Stimulated activated CD4-positive, alpha-beta T cell treated with anti-CD3 and anti-CD28 coated beads, Interleukin-4, amount 100 ng/mL, for 4 hours (primary cell): Measurements from ENCODE around the gene STX5.
A peak's percentile ranks its signal among the peaks of the same experiment; 100 is the strongest.
"Not testable (repeated sequence)": the region's sequence is repeated elsewhere in the genome, so short reads cannot be mapped to it uniquely, and the experiment has no call there.

Experiments
- DNase-seq, 2 experiments: peaks; one replicate each; pipeline ENCODE4 v3.0.0-alpha.2; 2020

The STX5 gene

DNA sequence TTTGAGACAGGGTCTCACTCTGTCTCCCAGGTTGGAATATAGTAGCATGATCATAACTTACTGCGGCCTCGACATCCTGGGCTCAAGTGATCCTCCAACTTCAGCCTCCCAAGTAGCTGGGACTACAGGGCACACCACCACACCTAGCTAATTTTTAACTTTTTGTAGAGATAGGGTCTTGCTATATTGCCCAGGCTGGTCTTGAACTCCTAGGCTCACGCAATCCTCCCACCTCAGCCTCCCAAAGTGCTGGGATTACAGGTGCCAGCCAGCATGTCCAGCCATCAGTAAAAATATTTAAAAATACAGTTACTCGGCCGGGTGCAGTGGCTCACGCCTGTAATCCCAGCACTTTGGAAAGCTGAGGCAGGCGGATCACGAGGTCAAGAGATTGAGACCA, 3.7 kb downstream of the STX5 start:
- not testable (repeated sequence) for DNase-seq

DNA sequence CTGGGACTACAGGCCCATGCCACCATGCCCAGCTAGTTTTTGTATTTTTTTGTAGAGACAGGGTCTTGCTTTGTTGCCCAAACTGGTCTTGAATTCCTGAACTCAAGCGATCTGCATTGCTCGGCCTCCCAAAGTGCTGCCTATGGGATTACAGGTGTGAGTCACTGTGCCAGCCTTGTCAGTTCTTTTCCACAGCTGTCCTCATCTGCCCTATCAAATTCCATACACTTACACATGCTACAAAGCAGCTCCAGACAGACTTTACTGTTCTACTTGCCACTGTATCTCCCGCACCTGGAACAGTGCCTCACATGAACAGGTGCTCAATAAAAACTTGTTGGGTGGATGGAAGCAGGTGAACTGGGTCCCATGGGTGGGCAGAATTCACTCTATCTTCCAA, 8.2 kb downstream of the STX5 start:
- no peak for DNase-seq

GRCh38 chr11:62817129-62817528, 14.7 kb downstream of the STX5 start:
- DNase-seq: no peak

GRCh38 chr11:62816557-62816956, 15.3 kb downstream of the STX5 start:
- DNase-seq: no peak

GRCh38 chr11:62811659-62812058, 20.2 kb downstream of the STX5 start:
- DNase-seq: no peak

DNA sequence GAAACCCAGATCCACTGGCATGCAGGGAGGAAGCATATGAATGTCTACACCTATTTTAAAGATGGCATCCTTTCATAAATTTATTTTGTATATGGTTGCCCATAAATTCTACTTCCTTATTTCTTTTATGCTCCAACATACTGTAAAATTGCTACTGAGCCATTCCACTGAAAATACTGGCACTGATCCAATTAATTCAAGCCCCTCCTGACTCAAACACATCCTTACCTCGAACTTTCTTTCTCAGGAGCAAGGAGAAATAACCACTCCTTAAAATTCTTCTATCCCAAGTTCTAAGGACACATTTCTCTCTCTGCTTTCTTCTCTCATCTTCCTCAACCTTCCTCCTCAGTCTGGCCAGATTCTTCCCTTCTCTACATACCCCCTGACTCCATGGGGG, 21.1 kb downstream of the STX5 start:
- no peak for DNase-seq

DNA sequence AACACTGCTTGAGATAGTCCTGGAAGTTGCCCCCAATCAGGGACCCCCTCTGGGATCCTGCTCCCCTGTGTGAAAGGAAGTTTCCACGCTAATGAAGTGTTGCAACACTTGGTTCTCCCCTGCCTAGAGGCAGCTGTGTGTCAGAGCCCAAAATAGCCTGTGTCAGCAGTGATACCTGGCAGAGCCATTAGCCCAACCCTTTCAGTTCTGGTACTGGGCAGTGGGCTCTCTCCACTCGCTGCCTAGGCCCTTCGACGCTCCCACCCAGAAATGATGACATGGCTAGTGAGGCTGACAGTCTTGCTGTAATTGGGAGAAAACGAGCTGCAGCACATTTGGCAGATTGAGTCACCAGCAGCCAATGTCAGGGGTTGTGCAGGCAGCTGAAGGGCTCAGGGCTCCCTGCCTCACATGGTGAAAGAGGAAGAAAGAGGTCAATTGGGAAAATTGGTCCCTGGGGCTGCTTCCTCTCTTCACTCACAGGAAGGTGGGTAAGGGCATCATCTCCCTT, 25.2 kb downstream of the STX5 start:
- DNase-seq: no peak

DNA sequence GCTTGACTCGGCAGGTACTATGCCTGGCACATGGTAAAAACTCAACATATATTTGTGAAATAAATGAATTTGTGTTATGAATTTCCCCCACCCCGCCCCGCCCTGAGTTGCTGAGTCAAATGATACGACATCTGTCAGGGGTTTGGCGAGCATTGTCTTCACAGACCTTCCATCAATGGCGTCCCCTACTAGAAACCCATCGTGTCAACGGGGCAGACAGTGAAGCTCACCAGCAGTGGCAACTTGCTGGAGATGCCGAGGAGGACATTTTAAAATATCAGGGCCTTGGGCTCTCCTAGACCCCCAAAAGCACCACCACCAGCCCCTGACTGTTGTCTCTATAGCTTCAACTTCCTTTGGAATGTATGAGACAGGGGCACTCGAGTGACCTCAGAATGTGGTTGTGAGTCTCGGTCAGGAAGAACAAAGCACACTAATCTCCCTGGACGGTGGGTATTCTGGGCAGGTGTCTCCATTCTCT, 25.9 kb downstream of the STX5 start:
- peak; percentile 13 to 16 for DNase-seq

- peak; percentile 92 to 97 for DNase-seq
Observed at GRCh38 chr11:62805076-62805892, 26.6 kb downstream of the STX5 start, which contains the start of gene NXF1. NXF1 (minus strand) TSS chr11:62805440; CDS start chr11:62805356, 84 bp downstream.

- no peak for DNase-seq
Observed at GRCh38 chr11:62804310-62805075, 27.4 kb downstream of the STX5 start.

DNA sequence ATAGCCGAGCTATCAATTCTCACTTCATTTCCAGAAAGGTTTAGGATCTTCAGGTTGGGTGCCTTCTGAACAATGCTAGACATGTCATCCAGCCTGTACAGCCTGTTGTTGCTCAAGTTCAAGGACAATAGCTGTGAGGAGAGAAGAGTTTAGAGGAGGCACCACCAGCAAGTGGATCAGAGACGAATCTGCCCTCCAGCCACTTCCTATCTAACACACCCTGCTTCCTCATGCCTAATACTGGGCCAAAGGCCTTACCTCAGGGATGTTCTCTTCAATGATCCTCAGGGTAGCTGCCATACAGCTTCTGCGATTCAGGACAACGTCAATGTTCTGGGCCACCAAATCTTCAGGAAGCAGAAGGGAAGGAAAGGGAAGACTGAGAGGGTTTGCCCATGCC, 30.8 kb downstream of the STX5 start:
- DNase-seq: no peak

GRCh38 chr11:62799486-62799885, 32.4 kb downstream of the STX5 start:
- DNase-seq: no peak

- DNase-seq: no peak
Observed at GRCh38 chr11:62796281-62796680, 35.6 kb downstream of the STX5 start.

DNA sequence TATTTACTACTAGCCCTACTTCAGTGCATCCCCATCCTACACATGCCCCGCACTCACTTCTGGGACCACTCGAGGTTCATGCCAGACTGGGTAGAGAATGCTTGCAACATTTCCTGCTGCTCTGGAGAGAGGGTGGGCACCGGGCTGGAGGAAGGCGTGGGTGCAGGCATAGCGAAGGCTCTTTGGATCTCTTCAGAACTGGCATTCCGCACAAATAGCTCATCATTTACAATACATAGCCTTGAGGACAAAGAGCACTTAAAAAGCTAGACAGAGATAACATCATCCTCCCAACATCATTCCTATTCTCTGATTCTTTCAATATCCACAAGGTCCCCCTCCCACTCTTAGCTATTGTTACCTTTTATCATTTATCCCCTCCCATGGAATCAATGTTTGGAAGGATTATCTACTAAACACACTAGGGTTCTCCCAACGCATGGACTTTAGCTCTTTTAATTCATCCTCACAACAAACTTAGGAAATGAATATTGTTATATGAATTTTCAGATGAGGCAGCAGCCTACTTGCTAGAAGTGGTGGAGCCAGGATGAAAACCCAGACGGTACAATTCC, 37.6 kb downstream of the STX5 start:
- DNase-seq: no peak

DNA sequence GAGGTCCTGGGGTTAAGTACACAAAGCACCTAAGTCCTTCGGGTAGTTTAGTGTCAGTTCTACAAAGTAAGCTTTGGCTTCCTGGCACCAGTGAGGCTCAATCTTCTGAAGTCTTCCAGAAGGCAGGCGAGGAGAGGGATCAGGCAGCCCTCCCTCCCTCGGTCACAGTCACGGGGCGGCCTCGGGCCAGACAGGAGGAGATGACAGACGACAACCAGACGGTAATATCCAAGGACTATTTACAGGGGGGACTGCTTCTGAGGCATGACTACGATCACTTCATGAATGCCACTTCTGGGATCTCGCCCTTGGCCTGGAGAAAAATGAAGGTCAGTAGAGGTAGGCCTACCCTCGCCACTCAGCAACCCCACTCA, 39.7 kb downstream of the STX5 start:
- no peak for DNase-seq

- peak; percentile 87 to 91 for DNase-seq
Observed at GRCh38 chr11:62791501-62792201, 40.2 kb downstream of the STX5 start, which contains the start of gene TMEM223. TMEM223 (minus strand) TSS chr11:62792006; CDS start chr11:62791994, 12 bp downstream.

DNA sequence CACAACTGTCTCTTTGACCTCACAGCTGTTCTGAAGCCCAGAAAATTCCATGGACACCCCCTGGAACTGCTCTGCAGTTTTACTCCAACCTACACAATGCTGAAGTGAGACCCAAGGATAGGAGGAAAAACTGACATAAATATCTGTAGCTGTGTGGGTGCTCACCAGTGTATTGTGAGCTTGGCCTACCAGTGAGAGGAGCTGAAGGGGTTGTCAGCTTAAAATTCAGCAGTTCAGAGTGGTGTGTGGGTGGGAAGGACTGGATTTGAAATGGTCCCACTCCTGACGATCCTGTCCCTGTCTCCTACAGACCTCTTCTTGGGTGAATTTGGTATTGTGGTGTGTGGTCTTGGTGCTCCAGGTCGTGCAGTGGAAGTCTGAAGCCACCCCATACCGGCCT, 42.3 kb downstream of the STX5 start:
- DNase-seq: no peak

- DNase-seq: no peak
Observed at GRCh38 chr11:62788991-62789390, 42.9 kb downstream of the STX5 start.

DNA sequence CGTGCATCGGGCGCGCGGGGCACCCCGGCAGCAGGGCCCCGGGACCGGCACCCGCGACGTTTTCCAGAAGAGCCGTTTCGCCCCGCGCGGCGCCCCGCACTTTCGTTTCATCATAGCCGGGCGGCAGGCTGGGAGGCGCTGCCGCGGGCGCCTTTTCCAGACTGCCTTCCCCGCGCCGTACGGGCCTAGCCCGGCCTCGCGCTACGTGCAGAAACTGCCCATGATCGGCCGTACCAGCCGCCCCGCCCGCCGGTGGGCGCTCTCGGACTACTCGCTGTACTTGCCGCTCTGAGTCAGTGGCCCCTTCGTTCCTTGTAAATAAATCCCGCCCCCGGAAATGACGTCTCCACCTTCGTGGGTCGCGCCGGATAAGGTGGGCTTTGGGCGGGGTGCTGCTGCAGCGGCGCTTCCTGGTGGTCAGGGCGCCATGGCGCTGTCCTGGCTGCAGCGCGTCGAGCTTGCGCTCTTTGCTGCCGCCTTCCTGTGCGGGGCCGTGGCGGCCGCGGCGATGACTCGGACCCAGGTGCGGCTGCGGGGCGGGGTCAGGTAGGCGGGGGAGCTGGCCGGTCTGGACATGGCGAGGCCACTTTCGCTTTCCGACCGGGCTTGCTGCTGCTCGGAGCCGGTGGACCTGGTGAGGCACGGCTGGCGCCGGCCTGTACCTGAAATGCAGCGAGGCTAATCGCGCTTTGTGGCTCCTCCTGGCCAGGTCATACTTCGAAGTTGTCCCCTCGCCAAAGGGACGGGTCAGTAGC, 44.7 kb downstream of the STX5 start, which contains the start of gene TMEM179B:
Gene TMEM179B, plus strand, starts transcription at position 398 of the 755 bp plus-strand sequence. Its CDS starts 30 bp downstream, at position 428.
- peak; percentile 96 to 97 for DNase-seq

GRCh38 chr11:62786318-62787004, 45.4 kb downstream of the STX5 start:
- DNase-seq: peak; percentile 76 to 79

DNA sequence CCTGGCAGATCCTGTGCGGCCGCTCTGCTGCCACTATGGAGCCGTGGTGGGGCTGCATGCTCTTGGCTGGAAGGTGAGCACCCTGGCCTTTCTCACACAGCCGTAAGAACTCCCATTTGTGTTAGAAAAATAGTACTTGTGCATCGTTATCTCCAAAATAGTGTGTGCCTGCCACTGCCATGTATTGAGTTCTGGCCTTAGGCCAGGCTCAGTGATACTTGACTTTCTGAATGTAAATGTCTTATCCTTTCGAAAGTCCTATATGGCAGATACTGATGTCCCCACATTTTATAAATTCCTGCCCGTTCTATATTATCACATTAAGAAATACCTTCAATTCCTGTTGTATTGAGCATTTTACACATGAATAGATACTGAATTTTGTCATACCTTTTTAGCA, 49.1 kb downstream of the STX5 start:
- no peak for DNase-seq
